Activated CD8-positive, alpha-beta memory T cell treated with anti-CD3 and anti-CD28 coated beads for 36 hours (primary cell): ENCODE measurements around the gene ITM2A. TPM values are rescaled to one million over a fixed set of nuclear protein-coding genes. Genes with fewer than 3 reads are reported as not detected.

Experiments
- CTCF ChIA-PET: fragments of 350-600 bp; sonication (Branson Sonifier 250); formaldehyde crosslinking; loops from one replicate; lab custom pipeline; 2021; ENCODE audit warnings: antibody characterized with exemption; lab: Charles Lee
- POLR2A ChIA-PET: fragments of 350-600 bp; sonication (Branson Sonifier 250); formaldehyde crosslinking; loops from one replicate; lab custom pipeline; 2021; ENCODE audit warnings: antibody characterized with exemption; lab: Charles Lee
- total RNA-seq, 2 experiments: library from RNA; stranded (reverse); gene quantifications; one replicate each; pipeline ENCODE4 v1.2.3, GENCODE V29; 2021

The ITM2A gene
- 100 to 1,000 TPM in 1 of 2 experiments, 10 to 100 TPM in 1; 94.5 to 102 TPM for total RNA-seq

DNA sequence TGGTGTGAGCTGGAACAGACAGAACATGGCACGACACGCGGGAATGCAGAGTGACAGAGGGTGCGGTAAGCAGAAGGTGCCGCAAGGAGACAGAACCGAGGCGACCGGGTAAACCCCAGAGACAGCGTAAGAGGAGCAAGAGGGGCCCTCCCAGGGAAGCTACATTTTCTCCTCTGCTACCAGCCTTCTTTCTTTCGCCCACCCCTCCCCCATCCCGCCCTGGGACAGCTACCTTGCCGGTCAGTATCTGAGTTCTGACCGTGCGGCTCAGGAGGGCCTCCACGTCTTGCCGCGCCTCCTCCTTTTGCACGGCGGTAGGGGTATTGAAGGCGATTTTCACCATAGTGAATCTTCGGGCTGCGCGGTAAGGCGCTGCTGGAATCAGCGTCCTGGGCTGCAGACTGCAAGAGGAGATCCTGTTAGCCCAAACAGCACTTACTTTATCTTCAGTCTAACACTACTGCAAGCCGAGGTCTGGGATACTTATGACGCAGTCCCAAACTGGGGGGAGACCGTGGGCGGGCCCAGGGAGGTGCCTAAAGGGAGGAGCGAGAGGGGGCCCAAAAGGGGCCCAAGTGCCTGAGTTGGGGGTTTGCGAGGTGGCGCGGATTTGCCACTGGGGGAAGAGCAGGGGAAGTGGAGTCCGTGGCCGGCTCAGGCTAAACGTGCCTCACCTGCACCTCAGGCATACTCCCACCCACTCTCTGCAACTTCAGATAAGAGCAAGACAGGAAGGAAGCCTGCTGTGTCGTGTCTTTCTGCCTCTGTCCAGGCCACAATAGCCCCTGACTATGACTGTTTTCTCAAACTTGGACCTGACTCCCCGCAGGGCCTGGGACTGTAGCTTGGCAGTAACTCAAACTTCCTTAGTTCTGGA lies at the start of gene ITM2A:
ITM2A (minus strand) TSS at position 462 of the 877 bp plus-strand sequence; CDS start at position 343, 119 bp downstream.
- ChIA-PET CTCF (no interaction called here), POLR2A (interaction anchor here (0.6 to 1.2 kb wide), 2 partner anchors 44 to 46 kb away, joined by 5 read pairs; no protein-coding TSS in a partner anchor)

DNA sequence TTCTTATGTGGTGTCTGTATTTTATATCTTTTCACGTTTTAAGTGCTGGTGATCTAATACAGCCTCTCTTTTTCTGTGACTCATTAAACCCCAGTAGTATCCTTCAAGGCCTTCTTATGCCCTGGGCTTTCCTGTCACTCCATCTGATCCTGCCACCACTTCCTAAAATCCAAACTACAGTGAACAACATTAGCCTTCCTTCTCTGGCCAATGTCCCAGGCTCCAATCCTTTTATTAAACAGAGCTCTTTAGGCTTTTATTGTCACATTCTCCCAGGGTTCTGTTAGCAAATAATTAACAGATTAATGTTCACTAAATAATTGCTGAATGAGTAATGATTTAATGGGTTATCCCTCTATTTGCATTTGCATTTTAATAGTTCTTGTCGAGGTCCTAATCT lies 47.9 kb upstream of the ITM2A start:
- CTCF ChIA-PET, result no interaction called here

DNA sequence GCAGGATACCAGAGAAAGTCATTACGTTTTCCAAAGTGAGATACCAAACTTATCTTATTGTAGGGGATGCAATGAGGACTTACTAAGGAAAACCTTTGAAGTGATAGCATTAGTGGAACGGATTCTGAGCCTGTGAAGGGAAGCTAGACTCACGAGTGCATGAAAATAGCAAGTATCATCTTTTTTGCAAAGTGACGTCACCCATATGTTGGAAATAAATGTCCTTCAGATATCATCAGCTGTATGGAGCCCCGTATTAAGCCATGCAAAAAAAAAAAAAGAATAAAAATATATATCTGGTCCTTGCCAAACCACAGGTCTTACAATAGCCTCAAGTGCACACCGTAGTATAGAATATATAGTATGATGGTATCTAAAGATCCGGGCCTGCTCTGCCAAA lies 46.8 kb upstream of the ITM2A start:
- CTCF ChIA-PET, result no interaction called here
- POLR2A ChIA-PET, result no interaction called here

More for the DNA sequence above, 47.9 kb upstream of the ITM2A start:
- POLR2A ChIA-PET, result no interaction called here

DNA sequence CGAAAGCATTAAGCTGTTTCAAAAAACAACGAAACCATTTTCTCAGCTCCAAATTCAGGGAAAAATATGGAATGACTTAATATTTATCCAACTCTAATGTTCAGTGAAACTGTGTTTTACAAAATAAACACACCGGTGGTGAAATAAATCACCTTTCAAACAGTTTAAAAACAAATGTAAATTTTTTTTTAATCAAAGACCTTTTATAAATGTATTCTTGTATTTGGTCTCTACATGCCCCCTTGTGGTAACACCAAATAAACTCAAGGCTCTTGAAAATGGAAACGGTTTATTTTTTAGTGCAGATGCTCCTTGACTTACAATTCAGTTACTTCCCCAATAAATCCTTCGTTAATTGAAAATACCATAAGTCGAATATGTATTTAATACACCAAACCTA lies 45.8 kb upstream of the ITM2A start:
- POLR2A ChIA-PET, result interaction anchor here (1.4 kb wide), 1 partner anchor 47 kb away, joined by 5 read pairs; no protein-coding TSS in a partner anchor

GRCh38 chrX:79412166-79412565 lies 45.0 kb upstream of the ITM2A start:
- ChIA-PET POLR2A (no interaction called here), CTCF (no interaction called here)

More for the DNA sequence above, 45.8 kb upstream of the ITM2A start:
- CTCF ChIA-PET, result interaction anchor here (0.5 kb wide), 1 partner anchor 1482 kb away, joined by 3 read pairs; no protein-coding TSS in a partner anchor

- CTCF ChIA-PET, result no interaction called here
These were observed 42.5 kb upstream of the ITM2A start for GRCh38 chrX:79409657-79410056.

GRCh38 chrX:79408623-79409322 lies 41.6 kb upstream of the ITM2A start:
- ChIA-PET POLR2A (no interaction called here), CTCF (no interaction called here)

More at GRCh38 chrX:79409657-79410056, 42.5 kb upstream of the ITM2A start:
- POLR2A ChIA-PET, result no interaction called here

DNA sequence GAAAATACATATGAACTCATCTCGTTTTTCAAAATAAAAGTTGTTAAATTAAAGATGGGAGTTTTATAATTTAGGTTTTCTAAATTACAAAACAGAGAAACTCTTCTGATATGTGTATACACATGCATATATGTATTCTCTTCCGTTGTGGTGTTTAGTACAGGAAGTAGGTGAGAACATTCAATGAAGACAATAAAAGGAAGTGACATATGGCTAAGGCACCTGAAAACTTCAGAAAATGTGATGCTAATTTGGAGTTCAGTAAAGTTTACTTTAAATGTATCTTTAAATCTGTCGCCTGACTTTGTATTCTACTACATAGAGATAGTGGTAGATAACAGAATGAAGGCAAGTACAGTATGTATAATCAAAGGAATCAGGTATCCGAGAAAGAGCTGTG lies 33.5 kb upstream of the ITM2A start:
- POLR2A ChIA-PET, result no interaction called here
- CTCF ChIA-PET, result no interaction called here

DNA sequence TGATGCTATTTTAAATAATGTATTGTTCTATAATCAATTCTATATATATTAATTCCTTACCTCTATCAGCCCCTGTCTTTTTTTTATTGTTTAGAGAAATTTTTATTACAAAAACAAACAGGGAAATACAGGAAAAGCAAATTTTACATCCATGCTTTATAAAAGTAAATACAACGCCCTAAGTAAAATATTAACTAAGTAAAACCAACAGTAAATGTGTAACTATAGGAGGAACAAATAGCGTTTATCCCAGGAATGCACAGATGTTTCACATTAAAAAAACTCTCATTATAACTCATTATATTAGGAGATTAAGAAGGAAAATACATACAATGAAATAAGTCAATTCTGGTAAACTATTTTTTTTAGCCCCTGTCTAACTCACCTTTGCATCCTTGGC lies 8.2 kb upstream of the ITM2A start:
- POLR2A ChIA-PET, result no interaction called here
- CTCF ChIA-PET, result no interaction called here

DNA sequence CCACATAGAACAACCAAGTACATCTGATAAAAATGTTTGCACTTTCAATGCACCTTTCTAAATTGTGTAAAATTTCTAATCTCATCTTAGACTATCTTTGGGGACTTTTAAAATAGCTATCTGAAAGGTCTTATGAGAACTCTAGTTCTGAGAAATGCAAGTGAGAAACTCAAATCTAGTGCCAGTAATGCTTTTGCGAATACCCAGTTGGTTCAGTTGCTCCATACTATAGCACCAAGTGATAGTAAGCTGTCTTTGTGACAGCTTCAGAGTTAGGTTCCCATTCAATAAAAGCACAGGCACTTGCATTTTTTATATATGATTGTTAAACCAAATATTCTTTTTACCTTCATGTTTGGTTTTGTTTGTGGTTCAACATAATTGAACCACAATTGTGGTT lies 4.5 kb upstream of the ITM2A start:
- POLR2A ChIA-PET, result no interaction called here
- CTCF ChIA-PET, result no interaction called here

- CTCF ChIA-PET, result no interaction called here
- POLR2A ChIA-PET, result no interaction called here
These were observed 4.0 kb upstream of the ITM2A start for GRCh38 chrX:79371101-79371500.

- CTCF ChIA-PET, result no interaction called here
These were observed 2.7 kb upstream of the ITM2A start for GRCh38 chrX:79369871-79370270.

GRCh38 chrX:79368441-79368840 lies 1.3 kb upstream of the ITM2A start:
- ChIA-PET CTCF (no interaction called here), POLR2A (no interaction called here)

More at GRCh38 chrX:79369871-79370270, 2.7 kb upstream of the ITM2A start:
- POLR2A ChIA-PET, result no interaction called here

DNA sequence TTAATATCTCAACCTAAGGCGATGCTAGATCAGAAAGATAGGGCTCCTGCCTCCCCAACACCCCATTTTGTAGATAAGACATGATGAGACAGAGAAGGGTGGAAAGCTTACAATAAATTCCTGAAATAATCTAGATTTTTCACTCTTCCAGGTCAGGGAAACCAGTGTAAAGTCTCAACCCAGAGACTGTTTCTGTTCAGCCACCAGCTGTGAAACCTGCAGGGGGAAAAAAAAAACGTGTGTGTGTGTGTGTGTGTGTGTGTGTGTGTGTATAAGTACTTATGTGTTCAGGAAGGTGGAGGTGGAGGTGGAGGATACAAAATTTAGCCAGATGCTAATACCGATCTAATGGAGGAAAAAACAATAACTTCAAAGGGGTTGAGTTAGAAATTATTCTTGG lies 773 bp upstream of the ITM2A start:
- CTCF ChIA-PET, result no interaction called here

DNA sequence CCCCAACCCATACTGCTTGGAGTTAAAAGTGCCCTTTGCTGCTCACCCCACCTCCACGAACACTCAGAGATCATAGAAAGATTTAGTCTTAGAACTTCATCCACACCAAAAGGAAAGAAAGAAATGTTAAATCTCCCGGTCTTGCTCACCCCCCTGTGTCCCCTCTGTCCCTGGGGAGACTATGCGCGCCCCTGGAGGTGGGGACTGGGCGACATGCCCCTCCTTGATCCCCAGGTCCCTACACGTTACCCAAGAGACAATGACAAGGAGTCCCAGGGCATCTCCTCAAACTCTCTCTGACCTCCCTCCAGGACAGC lies 620 bp downstream of the ITM2A start:
- POLR2A ChIA-PET, result interaction anchor here (0.6 to 1.2 kb wide), 2 partner anchors 45 to 47 kb away, joined by 5 read pairs; no protein-coding TSS in a partner anchor
- CTCF ChIA-PET, result no interaction called here

More for the DNA sequence above, 773 bp upstream of the ITM2A start:
- POLR2A ChIA-PET, result no interaction called here

GRCh38 chrX:79365591-79365990 lies 1.5 kb downstream of the ITM2A start:
- ChIA-PET CTCF (no interaction called here), POLR2A (interaction anchor here (1.2 kb wide), 1 partner anchor 47 kb away, joined by 5 read pairs; no protein-coding TSS in a partner anchor)

- CTCF ChIA-PET, result no interaction called here
These were observed 2.8 kb downstream of the ITM2A start for GRCh38 chrX:79364306-79364705.

DNA sequence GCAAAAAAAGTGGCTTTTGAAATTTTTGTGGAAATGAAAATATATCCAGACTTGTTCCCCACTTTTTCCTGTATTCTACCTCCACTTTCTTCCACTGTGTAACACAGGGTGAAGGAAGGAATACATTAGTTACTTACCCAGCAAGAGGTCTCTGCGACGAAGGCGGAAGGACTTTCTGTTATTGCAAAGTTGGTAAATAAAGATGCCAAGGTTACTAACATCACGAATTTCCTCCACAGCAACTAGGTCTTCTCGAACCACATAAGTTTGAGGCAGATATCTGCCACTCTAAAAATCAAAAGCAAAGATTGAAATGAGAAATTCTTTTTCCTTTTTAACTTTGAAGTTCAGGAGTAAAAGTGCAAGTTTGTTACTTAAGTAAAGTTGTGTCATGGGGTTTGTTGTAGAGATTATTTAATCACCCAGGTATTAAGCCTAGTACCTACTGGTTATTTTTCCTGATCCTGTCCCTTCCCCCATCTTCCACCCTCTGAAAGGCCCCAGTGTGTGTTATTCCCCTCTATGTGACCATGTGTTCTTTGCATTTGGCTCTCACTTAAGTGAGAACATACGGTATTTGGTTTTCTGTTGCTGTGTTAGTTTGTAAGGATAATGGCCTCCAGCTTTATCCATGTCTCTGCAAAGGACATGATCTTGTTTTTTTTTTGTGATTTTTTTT lies 5.8 kb downstream of the ITM2A start:
- POLR2A ChIA-PET, result no interaction called here
- CTCF ChIA-PET, result no interaction called here

More at GRCh38 chrX:79364306-79364705, 2.8 kb downstream of the ITM2A start:
- POLR2A ChIA-PET, result no interaction called here

- ChIA-PET CTCF (no interaction called here), POLR2A (no interaction called here)
These were observed 30.0 kb downstream of the ITM2A start for GRCh38 chrX:79336869-79337815.
